HepG2 (cell line): ENCODE results near the gene MBLAC1. TPM values are rescaled to one million over a fixed set of nuclear protein-coding genes. Genes with fewer than 3 reads are reported as not detected.

Source experiments
- BORCS8-MEF2B ChIP-seq: sonication (generic); formaldehyde crosslinking; IDR thresholded peaks from 2 replicates; pipeline ENCODE4 v1.8.0; 2022; ENCODE audit warnings: mild to moderate bottlenecking, missing genetic modification reagents
- FIP1L1 ChIP-seq: fragments of 200-400 bp; formaldehyde crosslinking; IDR thresholded peaks from 2 replicates; pipeline ENCODE4 v1.6.1; 2018; ENCODE audit warnings: low read depth, mild to moderate bottlenecking, low read length, moderate library complexity, borderline replicate concordance; ENCODE audit not compliant: insufficient read depth
- FOXJ3 ChIP-seq: sonication (generic); formaldehyde crosslinking; IDR thresholded peaks from 2 replicates; pipeline ENCODE4 v1.4.0; 2020; ENCODE audit warnings: missing genetic modification reagents, mild to moderate bottlenecking, borderline replicate concordance
- HOXA3 ChIP-seq: sonication (generic); formaldehyde crosslinking; IDR thresholded peaks from 2 replicates; pipeline ENCODE4 v1.5.0; 2020; ENCODE audit warnings: missing genetic modification reagents
- PHB2 ChIP-seq: fragments of 450-650 bp; IDR thresholded peaks from 2 replicates; pipeline ENCODE4 v1.6.1; 2018; ENCODE audit not compliant: partially characterized antibody
- TEAD2 ChIP-seq: sonication (generic); formaldehyde crosslinking; IDR thresholded peaks from 2 replicates; pipeline ENCODE4 v1.9.0; 2021; ENCODE audit warnings: missing genetic modification reagents
- TOPORS ChIP-seq: sonication (generic); formaldehyde crosslinking; IDR thresholded peaks from 2 replicates; pipeline ENCODE4 v1.8.0; 2023; ENCODE audit warnings: mild to moderate bottlenecking, missing genetic modification reagents
- ZBTB37 ChIP-seq: sonication (generic); formaldehyde crosslinking; IDR thresholded peaks from 2 replicates; pipeline ENCODE4 v1.4.0; 2020; ENCODE audit warnings: mild to moderate bottlenecking, missing genetic modification reagents
- ZNF225 ChIP-seq: sonication (generic); formaldehyde crosslinking; IDR thresholded peaks from 2 replicates; pipeline ENCODE4 v1.4.0; 2020; ENCODE audit warnings: mild to moderate bottlenecking, missing genetic modification reagents
- ZNF569 ChIP-seq: sonication (generic); formaldehyde crosslinking; IDR thresholded peaks from 2 replicates; pipeline ENCODE4 v1.5.0; 2020; ENCODE audit warnings: mild to moderate bottlenecking, missing genetic modification reagents, moderate library complexity, borderline replicate concordance
- ZNF589 ChIP-seq: sonication (generic); formaldehyde crosslinking; conservative IDR thresholded peaks from 2 replicates; pipeline ENCODE4 v1.8.0; 2022; ENCODE audit warnings: mild to moderate bottlenecking, moderate library complexity, missing genetic modification reagents
- ZNF747 ChIP-seq: sonication (generic); formaldehyde crosslinking; IDR thresholded peaks from 2 replicates; pipeline ENCODE4 v1.8.1; 2023; ENCODE audit warnings: missing genetic modification reagents, mild to moderate bottlenecking, borderline replicate concordance
- polyA plus RNA-seq, 8 experiments: library from polyadenylated mRNA; depleted of rRNA in 3 of 8; stranded (reverse) in 7 of 8; unstranded in 1 of 8; fragments of >200 nt; fragmentation: Illumina TruSeq in 4 of 8; extraction: Trizol in 4 of 8; gene quantifications; 2 replicates each; pipeline versions ENCODE4 v1.2.1 to v1.2.3, GENCODE V29; 2011 to 2016; ENCODE audit warnings: low read depth in 4 of 8, missing spikeins in 1 of 8, mixed read lengths in 1 of 8; ENCODE audit not compliant: insufficient read depth in 1 of 8
- total RNA-seq, 5 experiments: library from RNA; depleted of rRNA; stranded (reverse); fragments of >200 nt; fragmentation: Illumina TruSeq; extraction: Trizol; gene quantifications; 2 replicates each; pipeline ENCODE4 v1.2.3, GENCODE V29; 2016; ENCODE audit warnings: low read depth in 1 of 5
- TF ChIP-seq, protein P1 (sequence below): sonication (generic); formaldehyde crosslinking; IDR thresholded peaks from 2 replicates; pipeline ENCODE4 v1.5.0; 2020; ENCODE audit warnings: mild to moderate bottlenecking, missing genetic modification reagents, moderate library complexity
- TF ChIP-seq, protein P2 (sequence below): sonication (generic); formaldehyde crosslinking; IDR thresholded peaks from 2 replicates; pipeline ENCODE4 v1.4.0; 2020; ENCODE audit warnings: missing genetic modification reagents
- TF ChIP-seq, protein P3 (sequence below): sonication (generic); formaldehyde crosslinking; IDR thresholded peaks from 2 replicates; pipeline ENCODE4 v1.4.0; 2020; ENCODE audit warnings: mild to moderate bottlenecking, missing genetic modification reagents, borderline replicate concordance

The MBLAC1 gene
- total and polyA plus RNA-seq, 2 of the 13 experiments (the other 11 are each of a cell fraction or from before 2014, with no cell fraction given) = 0.79 to 2.1 TPM

GRCh38 chr7:100081535-100082102, 45.1 kb upstream of the MBLAC1 start, which contains the start of gene ZNF3 (continued):
- peak; percentile 92; the same call in 1 of the 2 replicates for TF ChIP-seq ZNF747 (CRISPR knock-in tag)
- TF ChIP-seq, protein P1, sequence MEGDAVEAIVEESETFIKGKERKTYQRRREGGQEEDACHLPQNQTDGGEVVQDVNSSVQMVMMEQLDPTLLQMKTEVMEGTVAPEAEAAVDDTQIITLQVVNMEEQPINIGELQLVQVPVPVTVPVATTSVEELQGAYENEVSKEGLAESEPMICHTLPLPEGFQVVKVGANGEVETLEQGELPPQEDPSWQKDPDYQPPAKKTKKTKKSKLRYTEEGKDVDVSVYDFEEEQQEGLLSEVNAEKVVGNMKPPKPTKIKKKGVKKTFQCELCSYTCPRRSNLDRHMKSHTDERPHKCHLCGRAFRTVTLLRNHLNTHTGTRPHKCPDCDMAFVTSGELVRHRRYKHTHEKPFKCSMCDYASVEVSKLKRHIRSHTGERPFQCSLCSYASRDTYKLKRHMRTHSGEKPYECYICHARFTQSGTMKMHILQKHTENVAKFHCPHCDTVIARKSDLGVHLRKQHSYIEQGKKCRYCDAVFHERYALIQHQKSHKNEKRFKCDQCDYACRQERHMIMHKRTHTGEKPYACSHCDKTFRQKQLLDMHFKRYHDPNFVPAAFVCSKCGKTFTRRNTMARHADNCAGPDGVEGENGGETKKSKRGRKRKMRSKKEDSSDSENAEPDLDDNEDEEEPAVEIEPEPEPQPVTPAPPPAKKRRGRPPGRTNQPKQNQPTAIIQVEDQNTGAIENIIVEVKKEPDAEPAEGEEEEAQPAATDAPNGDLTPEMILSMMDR = peak; percentile 98
- peak; percentile 96 for TF ChIP-seq TOPORS
- TF ChIP-seq FOXJ3 (CRISPR knock-in tag) = no peak
- TF ChIP-seq FIP1L1 = peak; percentile 61; the same call in 1 of the 2 replicates
- peak; percentile 75; the same call in 1 of the 2 replicates for TF ChIP-seq ZNF225 (CRISPR knock-in tag)
- TF ChIP-seq ZNF569 (CRISPR knock-in tag) = no peak
- TF ChIP-seq ZBTB37 (CRISPR knock-in tag) = no peak
- TF ChIP-seq TEAD2 (CRISPR knock-in tag) = no peak
- TF ChIP-seq ZNF589 (CRISPR knock-in tag) = peak; percentile 91
- TF ChIP-seq HOXA3 = peak; percentile 94
- TF ChIP-seq, protein P2, sequence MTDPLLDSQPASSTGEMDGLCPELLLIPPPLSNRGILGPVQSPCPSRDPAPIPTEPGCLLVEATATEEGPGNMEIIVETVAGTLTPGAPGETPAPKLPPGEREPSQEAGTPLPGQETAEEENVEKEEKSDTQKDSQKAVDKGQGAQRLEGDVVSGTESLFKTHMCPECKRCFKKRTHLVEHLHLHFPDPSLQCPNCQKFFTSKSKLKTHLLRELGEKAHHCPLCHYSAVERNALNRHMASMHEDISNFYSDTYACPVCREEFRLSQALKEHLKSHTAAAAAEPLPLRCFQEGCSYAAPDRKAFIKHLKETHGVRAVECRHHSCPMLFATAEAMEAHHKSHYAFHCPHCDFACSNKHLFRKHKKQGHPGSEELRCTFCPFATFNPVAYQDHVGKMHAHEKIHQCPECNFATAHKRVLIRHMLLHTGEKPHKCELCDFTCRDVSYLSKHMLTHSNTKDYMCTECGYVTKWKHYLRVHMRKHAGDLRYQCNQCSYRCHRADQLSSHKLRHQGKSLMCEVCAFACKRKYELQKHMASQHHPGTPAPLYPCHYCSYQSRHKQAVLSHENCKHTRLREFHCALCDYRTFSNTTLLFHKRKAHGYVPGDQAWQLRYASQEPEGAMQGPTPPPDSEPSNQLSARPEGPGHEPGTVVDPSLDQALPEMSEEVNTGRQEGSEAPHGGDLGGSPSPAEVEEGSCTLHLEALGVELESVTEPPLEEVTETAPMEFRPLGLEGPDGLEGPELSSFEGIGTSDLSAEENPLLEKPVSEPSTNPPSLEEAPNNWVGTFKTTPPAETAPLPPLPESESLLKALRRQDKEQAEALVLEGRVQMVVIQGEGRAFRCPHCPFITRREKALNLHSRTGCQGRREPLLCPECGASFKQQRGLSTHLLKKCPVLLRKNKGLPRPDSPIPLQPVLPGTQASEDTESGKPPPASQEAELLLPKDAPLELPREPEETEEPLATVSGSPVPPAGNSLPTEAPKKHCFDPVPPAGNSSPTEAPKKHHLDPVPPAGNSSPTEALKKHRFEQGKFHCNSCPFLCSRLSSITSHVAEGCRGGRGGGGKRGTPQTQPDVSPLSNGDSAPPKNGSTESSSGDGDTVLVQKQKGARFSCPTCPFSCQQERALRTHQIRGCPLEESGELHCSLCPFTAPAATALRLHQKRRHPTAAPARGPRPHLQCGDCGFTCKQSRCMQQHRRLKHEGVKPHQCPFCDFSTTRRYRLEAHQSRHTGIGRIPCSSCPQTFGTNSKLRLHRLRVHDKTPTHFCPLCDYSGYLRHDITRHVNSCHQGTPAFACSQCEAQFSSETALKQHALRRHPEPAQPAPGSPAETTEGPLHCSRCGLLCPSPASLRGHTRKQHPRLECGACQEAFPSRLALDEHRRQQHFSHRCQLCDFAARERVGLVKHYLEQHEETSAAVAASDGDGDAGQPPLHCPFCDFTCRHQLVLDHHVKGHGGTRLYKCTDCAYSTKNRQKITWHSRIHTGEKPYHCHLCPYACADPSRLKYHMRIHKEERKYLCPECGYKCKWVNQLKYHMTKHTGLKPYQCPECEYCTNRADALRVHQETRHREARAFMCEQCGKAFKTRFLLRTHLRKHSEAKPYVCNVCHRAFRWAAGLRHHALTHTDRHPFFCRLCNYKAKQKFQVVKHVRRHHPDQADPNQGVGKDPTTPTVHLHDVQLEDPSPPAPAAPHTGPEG (CRISPR knock-in tag) = no peak; the same call in 1 of the 2 replicates
- TF ChIP-seq, protein P3, sequence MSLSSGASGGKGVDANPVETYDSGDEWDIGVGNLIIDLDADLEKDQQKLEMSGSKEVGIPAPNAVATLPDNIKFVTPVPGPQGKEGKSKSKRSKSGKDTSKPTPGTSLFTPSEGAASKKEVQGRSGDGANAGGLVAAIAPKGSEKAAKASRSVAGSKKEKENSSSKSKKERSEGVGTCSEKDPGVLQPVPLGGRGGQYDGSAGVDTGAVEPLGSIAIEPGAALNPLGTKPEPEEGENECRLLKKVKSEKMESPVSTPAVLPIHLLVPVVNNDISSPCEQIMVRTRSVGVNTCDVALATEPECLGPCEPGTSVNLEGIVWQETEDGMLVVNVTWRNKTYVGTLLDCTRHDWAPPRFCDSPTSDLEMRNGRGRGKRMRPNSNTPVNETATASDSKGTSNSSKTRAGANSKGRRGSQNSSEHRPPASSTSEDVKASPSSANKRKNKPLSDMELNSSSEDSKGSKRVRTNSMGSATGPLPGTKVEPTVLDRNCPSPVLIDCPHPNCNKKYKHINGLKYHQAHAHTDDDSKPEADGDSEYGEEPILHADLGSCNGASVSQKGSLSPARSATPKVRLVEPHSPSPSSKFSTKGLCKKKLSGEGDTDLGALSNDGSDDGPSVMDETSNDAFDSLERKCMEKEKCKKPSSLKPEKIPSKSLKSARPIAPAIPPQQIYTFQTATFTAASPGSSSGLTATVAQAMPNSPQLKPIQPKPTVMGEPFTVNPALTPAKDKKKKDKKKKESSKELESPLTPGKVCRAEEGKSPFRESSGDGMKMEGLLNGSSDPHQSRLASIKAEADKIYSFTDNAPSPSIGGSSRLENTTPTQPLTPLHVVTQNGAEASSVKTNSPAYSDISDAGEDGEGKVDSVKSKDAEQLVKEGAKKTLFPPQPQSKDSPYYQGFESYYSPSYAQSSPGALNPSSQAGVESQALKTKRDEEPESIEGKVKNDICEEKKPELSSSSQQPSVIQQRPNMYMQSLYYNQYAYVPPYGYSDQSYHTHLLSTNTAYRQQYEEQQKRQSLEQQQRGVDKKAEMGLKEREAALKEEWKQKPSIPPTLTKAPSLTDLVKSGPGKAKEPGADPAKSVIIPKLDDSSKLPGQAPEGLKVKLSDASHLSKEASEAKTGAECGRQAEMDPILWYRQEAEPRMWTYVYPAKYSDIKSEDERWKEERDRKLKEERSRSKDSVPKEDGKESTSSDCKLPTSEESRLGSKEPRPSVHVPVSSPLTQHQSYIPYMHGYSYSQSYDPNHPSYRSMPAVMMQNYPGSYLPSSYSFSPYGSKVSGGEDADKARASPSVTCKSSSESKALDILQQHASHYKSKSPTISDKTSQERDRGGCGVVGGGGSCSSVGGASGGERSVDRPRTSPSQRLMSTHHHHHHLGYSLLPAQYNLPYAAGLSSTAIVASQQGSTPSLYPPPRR = peak; percentile 87
- peak; percentile 83 for TF ChIP-seq BORCS8-MEF2B (CRISPR knock-in tag)
- TF ChIP-seq PHB2 = no peak
